ENCODE measurements around the gene ICA1L.
"Not testable (repeated sequence)": the region's sequence is repeated elsewhere in the genome, so short reads cannot be mapped to it uniquely, and the experiment has no call there.

The ICA1L gene

DNA sequence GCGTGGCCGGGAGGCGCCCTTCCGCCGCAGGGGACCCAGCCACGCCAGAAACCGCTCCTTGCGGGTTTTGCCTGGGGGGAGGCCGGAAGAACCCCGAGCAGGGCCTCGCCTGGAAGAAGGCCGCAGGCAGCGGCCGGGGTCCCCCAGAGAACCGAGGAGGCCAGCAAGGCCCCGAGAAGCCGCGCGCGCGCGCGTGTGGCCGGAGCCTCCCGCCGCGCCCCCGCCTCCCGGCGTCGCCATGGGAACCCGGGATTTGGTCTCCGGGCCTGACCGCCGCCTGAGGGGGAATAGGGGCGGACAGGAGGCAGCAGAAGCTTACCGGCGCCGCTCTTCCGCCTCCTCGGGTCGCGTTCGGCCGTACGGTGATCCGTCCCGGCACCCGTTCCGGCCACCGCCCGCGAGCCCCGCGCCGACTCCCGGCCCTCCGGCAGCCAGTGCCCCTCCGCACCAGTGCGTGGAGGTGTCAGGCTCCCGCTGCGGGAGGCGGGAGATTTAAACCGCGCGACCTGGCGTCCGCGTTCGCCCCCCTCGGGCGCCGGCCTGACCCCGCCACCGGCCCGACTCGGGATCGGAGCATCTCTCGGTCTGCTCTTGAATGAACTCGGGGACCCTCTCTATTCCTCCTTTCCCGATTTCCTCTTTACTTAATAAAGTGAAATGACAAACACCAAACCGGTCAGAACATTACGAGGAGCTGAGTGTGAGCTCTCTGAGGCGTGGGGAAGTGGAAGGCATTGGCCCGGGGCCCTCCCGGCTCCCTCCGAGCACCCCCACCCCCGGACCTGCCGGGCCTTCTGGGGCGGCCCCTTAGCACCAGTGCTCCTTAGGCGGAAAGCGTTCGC lies at the start of gene ICA1L:
ICA1L (minus strand) TSS at position 467 of the 842 bp plus-strand sequence. CDS start 42,757 bp downstream, outside the sequence.
- peak; percentile 84 for DNase-seq (ENCODE audit: low spot score)
- TF ChIP-seq, protein P1, sequence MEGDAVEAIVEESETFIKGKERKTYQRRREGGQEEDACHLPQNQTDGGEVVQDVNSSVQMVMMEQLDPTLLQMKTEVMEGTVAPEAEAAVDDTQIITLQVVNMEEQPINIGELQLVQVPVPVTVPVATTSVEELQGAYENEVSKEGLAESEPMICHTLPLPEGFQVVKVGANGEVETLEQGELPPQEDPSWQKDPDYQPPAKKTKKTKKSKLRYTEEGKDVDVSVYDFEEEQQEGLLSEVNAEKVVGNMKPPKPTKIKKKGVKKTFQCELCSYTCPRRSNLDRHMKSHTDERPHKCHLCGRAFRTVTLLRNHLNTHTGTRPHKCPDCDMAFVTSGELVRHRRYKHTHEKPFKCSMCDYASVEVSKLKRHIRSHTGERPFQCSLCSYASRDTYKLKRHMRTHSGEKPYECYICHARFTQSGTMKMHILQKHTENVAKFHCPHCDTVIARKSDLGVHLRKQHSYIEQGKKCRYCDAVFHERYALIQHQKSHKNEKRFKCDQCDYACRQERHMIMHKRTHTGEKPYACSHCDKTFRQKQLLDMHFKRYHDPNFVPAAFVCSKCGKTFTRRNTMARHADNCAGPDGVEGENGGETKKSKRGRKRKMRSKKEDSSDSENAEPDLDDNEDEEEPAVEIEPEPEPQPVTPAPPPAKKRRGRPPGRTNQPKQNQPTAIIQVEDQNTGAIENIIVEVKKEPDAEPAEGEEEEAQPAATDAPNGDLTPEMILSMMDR (IDR thresholded peaks at IDR 0.05; ENCODE audit: extremely low read depth, missing control alignments): no peak

DNA sequence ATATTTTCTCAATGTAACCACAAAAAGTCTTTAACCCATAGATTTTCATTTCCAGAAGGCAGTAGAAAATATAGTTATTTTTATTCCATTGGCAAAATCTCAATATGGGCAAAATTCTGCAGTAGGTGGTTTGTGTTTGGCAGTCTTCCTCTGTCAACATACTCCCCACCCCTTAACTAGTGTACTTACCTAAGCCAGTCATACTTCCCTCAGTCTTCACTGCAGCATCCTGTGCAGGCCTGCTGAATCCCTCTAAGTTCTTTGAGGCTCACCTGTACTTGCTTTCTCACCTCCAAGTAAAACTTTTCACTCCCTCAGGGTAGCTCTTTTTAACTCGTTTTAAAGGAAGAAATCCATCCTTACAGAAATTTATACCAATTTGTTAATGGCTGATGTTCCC lies 47.3 kb upstream of the ICA1L start:
- TF ChIP-seq, protein P1 (IDR thresholded peaks at IDR 0.05; ENCODE audit: extremely low read depth, missing control alignments): no peak
- no peak for DNase-seq (ENCODE audit: low spot score)

DNA sequence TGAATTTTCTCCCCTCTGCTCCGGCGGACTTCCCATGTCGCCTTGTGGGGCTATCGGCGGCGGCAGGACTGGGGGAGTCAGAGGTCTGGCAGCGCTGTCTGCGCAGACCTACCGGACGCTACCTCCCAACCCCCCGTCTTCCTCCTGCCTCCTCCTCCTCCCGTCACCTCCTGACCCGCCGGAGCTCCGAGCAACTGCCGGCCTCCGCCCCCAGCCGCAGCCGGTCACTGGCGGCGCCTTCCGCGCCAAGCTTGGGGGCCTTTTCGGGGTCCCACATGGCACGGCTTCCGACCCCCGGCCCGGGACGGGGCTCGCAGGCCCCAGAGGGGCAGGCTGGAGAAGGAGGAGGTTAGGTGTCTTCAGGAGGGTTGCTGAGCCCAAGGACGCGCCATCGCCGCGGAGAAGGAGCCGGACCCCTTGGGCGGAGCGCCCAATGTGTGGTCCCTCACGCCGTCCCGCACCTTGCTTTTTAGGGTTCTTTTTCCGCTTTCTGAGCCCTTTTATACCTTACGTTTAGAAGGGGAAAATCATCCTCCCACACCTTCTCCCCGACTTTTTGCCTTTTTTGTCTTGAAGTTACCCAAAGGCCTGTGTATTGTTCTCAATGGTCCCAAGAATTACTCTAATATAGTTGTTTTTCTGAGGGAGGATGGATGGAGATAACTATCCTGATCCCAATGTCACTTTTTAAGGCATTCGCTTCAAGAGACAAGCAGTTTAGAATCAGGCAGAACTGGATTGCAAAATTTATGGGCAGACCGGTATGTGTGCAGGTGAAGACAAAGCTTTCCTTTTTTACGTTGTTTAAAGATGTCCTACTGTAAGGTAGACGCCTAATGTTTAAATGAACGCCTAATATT lies 41.0 kb upstream of the ICA1L start:
- DNase-seq (ENCODE audit: low spot score): not testable (repeated sequence)

DNA sequence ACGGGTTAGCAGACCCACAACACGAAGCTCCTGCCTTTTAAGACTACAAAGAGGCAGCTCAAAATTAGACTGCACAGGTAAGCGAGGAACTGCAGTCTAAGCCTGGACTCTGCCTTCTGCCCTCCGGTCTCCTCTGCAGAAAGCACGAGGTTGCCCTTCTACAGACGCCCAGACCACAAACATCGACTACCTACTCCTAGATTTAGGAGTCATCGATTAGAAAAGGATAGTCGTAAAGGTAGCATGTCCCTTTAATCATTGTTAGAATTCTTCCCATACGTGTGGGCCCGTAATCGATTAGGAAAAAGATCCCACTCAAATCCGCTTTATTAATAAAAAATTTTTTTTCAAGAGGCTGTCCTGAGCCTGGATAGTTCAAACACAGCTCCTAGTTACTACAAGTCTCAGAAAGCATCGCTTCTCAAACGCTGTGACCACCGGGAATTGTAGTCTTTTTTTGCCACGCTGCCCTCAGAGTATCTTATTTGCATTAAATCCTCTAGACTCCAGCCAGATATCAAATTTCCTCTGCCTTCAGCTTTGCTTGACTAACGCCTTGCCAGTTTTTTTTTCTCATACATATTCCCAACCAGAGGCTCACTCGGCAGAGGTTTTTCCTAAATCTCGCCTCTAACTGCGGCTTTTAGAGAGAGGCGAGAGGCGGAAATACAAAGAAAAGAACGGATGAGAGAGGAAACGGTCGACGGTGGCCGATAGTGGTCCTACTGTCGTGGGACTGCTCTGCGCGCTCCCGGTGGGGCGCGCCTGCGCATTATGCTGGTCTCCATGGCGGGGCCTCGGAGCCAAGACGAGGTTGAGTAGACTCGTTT lies 40.2 kb upstream of the ICA1L start, which contains the start of the genes CARF and WDR12:
CARF (plus strand) TSS at position 764 of the 830 bp plus-strand sequence. CDS start 29,628 bp downstream, outside the sequence.
WDR12 (minus strand) TSS at position 162 of the 830 bp plus-strand sequence. CDS start 197 bp downstream, outside the sequence.
- TF ChIP-seq, protein P1 (IDR thresholded peaks at IDR 0.05; ENCODE audit: extremely low read depth, missing control alignments): no peak
- peak; percentile 92 for DNase-seq (ENCODE audit: low spot score)

DNA sequence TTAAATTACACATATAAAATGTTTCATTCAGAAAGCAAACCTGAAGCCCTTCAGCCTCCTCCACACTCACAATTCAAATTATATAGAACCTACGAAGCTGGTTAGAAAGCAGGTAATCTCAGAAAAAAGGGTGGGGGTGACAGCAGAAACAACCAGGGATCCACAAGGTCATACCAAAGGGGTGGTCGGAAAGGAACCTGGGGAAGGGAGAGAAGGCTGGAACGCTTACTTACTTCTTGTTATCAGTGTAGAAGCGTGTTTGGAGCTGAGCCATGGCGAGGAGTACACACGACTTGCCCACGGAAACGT lies 39.6 kb upstream of the ICA1L start:
- TF ChIP-seq, protein P1 (IDR thresholded peaks at IDR 0.05; ENCODE audit: extremely low read depth, missing control alignments): no peak
- DNase-seq (ENCODE audit: low spot score): no peak

DNA sequence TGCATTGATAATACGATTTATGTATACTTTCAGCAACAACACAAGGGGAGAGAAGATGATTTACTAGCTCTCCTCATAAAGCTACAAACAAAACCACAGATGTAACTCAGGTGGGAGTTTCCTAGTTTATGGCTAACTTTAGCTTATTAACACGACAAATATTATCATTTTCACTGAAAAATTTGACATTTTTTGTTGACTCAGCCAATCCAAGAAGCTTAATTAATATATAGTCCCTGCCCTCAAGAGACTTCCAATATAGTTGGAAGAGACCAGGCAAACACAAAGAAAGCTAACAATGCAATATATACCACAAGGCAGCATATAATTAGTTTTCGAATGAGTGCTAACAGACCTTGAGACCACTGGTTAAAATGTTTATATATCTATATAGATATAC lies 39.1 kb upstream of the ICA1L start:
- DNase-seq (ENCODE audit: low spot score): no peak
- TF ChIP-seq, protein P1 (IDR thresholded peaks at IDR 0.05; ENCODE audit: extremely low read depth, missing control alignments): no peak

DNA sequence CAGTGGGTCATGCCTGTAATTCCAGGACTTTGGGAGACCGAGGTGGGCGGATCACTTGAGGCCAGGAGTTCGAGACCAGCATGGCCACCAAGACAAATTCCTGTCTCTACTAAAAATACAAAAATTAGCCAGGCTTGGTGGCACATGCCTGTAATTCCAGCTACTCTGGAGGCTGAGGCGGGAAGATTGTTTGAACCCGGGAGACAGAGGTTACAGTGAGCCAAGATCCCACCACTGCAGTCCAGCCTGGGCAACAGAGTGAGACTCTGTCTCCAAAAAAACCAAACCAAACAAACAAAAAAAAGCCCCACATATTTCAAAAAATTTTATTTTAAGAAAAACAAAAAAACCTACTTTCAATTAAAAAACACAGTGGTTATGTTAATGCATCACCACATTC lies 38.7 kb upstream of the ICA1L start:
- not testable (repeated sequence) for DNase-seq (ENCODE audit: low spot score)
